Measurements from ENCODE around the gene IFT88.

- TF ChIP-seq YY1 (IDR thresholded peaks at IDR 0.05; ENCODE audit: insufficient read depth, insufficient read length) (no peak), SUZ12 (IDR thresholded peaks at IDR 0.05; ENCODE audit: extremely low read depth, insufficient read depth, insufficient read length) (no peak)
These were observed 6.2 kb downstream of the IFT88 start for GRCh38 chr13:20573186-20573585.
